ENCODE results near the gene SLC6A19. TPM values are rescaled to one million over a fixed set of nuclear protein-coding genes. Genes with fewer than 3 reads are reported as not detected.
A peak's percentile ranks its signal among the peaks of the same experiment; 100 is the strongest.

SLC6A19 gene
- total and polyA plus RNA-seq, 9 of the 15 experiments (the other 6 are each of a cell fraction or from before 2014, with no cell fraction given), result 0.03 to 1.6 (median 0.59) TPM

- TF ChIP-seq TRIM25 (IDR thresholded peaks at IDR 0.05; ENCODE audit: borderline replicate concordance) (no peak), CUX1 (CRISPR knock-in tag; IDR thresholded peaks at IDR 0.05) (no peak), ZFPM2 (CRISPR knock-in tag; IDR thresholded peaks at IDR 0.05) (no peak), STAG1 (CRISPR knock-in tag; IDR thresholded peaks at IDR 0.05; ENCODE audit: borderline replicate concordance) (peak; percentile 73), NCOA2 (IDR thresholded peaks at IDR 0.05; ENCODE audit: partially characterized antibody in 2 of 2) (no peak), TCF7L2 (IDR thresholded peaks at IDR 0.05; ENCODE audit: low read depth, low read length) (no peak), MBD2 (IDR thresholded peaks at IDR 0.05; ENCODE audit: borderline replicate concordance, low read depth) (0 out of 2 replicates have a peak, but pooled peaks have one; percentile 18), PRMT5 (CRISPR knock-in tag; IDR thresholded peaks at IDR 0.05) (no peak)
- TF ChIP-seq, protein P1, sequence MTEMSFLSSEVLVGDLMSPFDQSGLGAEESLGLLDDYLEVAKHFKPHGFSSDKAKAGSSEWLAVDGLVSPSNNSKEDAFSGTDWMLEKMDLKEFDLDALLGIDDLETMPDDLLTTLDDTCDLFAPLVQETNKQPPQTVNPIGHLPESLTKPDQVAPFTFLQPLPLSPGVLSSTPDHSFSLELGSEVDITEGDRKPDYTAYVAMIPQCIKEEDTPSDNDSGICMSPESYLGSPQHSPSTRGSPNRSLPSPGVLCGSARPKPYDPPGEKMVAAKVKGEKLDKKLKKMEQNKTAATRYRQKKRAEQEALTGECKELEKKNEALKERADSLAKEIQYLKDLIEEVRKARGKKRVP (CRISPR knock-in tag; IDR thresholded peaks at IDR 0.05), result no peak
- TF ChIP-seq, protein P2, sequence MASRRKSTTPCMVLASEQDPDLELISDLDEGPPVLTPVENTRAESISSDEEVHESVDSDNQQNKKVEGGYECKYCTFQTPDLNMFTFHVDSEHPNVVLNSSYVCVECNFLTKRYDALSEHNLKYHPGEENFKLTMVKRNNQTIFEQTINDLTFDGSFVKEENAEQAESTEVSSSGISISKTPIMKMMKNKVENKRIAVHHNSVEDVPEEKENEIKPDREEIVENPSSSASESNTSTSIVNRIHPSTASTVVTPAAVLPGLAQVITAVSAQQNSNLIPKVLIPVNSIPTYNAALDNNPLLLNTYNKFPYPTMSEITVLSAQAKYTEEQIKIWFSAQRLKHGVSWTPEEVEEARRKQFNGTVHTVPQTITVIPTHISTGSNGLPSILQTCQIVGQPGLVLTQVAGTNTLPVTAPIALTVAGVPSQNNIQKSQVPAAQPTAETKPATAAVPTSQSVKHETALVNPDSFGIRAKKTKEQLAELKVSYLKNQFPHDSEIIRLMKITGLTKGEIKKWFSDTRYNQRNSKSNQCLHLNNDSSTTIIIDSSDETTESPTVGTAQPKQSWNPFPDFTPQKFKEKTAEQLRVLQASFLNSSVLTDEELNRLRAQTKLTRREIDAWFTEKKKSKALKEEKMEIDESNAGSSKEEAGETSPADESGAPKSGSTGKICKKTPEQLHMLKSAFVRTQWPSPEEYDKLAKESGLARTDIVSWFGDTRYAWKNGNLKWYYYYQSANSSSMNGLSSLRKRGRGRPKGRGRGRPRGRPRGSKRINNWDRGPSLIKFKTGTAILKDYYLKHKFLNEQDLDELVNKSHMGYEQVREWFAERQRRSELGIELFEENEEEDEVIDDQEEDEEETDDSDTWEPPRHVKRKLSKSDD (conservative IDR thresholded peaks at IDR 0.05; ENCODE audit: low read length), result no peak
- TF ChIP-seq, protein P3, sequence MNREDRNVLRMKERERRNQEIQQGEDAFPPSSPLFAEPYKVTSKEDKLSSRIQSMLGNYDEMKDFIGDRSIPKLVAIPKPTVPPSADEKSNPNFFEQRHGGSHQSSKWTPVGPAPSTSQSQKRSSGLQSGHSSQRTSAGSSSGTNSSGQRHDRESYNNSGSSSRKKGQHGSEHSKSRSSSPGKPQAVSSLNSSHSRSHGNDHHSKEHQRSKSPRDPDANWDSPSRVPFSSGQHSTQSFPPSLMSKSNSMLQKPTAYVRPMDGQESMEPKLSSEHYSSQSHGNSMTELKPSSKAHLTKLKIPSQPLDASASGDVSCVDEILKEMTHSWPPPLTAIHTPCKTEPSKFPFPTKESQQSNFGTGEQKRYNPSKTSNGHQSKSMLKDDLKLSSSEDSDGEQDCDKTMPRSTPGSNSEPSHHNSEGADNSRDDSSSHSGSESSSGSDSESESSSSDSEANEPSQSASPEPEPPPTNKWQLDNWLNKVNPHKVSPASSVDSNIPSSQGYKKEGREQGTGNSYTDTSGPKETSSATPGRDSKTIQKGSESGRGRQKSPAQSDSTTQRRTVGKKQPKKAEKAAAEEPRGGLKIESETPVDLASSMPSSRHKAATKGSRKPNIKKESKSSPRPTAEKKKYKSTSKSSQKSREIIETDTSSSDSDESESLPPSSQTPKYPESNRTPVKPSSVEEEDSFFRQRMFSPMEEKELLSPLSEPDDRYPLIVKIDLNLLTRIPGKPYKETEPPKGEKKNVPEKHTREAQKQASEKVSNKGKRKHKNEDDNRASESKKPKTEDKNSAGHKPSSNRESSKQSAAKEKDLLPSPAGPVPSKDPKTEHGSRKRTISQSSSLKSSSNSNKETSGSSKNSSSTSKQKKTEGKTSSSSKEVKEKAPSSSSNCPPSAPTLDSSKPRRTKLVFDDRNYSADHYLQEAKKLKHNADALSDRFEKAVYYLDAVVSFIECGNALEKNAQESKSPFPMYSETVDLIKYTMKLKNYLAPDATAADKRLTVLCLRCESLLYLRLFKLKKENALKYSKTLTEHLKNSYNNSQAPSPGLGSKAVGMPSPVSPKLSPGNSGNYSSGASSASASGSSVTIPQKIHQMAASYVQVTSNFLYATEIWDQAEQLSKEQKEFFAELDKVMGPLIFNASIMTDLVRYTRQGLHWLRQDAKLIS (CRISPR knock-in tag; IDR thresholded peaks at IDR 0.05), result no peak
Measured at GRCh38 chr5:1174122-1174936, 27.1 kb upstream of the SLC6A19 start (continued).

All from K562 (cell line).